Left cardiac atrium (tissue), 4 donors: ENCODE measurements around the gene SRM. TPM values are rescaled to one million over a fixed set of nuclear protein-coding genes. Genes with fewer than 3 reads are reported as not detected.
A peak's percentile ranks its signal among the peaks of the same experiment; 100 is the strongest.
"Not testable (repeated sequence)": the region's sequence is repeated elsewhere in the genome, so short reads cannot be mapped to it uniquely, and the experiment has no call there.

Experiments used
- ATAC-seq, 2 donors: fragments of 200-7000 bp; cut with Tn5 transposase; one replicate each; pipeline ENCODE4 v1.9.1; 2020; ENCODE audit warnings: mild to moderate bottlenecking in 2 of 2, moderate library complexity in 2 of 2
- DNase-seq: peaks from one replicate; pipeline ENCODE4 v3.0.0-alpha.2; 2020
- intact Hi-C, 2 donors: fragments of 100-400 bp; cut with DNase I; formaldehyde crosslinking; loops; one replicate each; pipeline versions ENCODE4 v1.14.1 to v1.15.1; 2022 to 2023
- total RNA-seq, 2 donors: library from RNA; stranded (reverse); fragmentation: NEBNext Ultra II Directional; extraction: Animal tissue kit (Norgen Biotek cat#: 25700); gene quantifications; one replicate each; pipeline ENCODE4 v1.2.1, GENCODE V29; 2021
- donor health status: DM: no; HTN: yes; CAD: no.
- donor health status: DM: no; HTN: yes; CAD: no; lungs with severe emphysema.
- donor health status: DM: yes; HTN: yes; CAD: no.
- donor health status: Dilated cardiomyopathy.

SRM gene
- total RNA-seq, 2 donors from 2014 or later: 56.0 to 82.0 TPM

- ATAC-seq, DNase-seq, intact Hi-C loops: not testable (repeated sequence)
Measured at GRCh38 chr1:11051121-11051520, 8.7 kb downstream of the SRM start.

DNA sequence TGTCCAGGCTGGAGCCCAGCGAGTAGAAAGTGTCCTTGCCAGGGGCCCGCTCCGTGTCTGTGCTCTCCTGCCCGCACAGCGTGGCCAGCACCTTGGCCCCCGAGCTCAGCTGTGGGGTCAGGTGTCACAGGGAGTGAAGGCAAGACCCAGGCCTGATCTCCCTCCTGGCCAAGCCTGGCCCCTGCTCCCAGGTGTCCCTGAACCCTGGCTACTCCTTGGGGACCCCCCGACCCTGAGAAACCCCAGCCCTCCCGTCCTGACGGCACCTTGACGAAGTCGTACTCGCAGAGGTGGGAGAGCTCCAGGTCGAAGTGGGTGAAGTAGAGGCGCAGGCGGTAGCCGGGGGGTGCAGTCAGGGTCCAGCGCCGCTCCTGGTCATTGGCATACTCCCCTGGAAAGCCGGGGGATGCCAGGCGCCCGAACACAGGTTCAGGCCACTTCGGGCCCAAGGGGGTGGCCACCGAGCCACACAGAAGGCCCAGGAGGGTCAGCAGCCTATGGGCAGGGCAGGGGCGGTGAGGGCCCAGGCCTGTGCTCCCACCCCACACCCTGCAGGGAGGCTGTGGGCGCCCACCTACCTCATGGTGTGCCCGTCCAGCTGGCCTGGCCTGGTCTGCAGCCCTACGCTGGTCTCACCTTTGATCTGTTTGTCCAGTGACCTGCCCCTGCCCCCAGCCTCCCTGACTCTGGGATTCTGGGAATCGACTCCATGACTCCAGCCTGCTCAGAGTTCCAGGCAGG, 13.0 kb downstream of the SRM start, which contains the start of gene MASP2:
TSS of gene MASP2 (minus strand) at position 615 of the 741 bp plus-strand sequence. CDS start at position 583, 32 bp downstream.
- DNase-seq (no peak), ATAC-seq (peak; percentile 19 to 25)
- intact Hi-C loops: no loop called here

DNA sequence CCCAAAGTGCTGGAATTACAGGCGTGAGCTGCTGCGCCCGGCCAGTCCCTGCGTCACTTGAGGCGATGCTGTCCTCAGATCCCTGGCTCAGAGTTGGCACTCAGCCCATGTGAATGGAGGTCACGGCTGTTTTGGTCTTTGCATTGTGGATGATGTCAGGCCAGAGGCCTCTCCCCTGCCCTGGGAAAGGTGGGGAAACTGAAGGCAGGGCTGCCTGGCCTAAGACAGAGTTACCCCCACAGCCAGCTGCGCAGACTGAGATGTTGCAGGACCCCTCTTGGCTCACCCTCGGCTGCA, 13.6 kb downstream of the SRM start:
- intact Hi-C loops: no loop called here
- DNase-seq (no peak), ATAC-seq (no peak)

DNA sequence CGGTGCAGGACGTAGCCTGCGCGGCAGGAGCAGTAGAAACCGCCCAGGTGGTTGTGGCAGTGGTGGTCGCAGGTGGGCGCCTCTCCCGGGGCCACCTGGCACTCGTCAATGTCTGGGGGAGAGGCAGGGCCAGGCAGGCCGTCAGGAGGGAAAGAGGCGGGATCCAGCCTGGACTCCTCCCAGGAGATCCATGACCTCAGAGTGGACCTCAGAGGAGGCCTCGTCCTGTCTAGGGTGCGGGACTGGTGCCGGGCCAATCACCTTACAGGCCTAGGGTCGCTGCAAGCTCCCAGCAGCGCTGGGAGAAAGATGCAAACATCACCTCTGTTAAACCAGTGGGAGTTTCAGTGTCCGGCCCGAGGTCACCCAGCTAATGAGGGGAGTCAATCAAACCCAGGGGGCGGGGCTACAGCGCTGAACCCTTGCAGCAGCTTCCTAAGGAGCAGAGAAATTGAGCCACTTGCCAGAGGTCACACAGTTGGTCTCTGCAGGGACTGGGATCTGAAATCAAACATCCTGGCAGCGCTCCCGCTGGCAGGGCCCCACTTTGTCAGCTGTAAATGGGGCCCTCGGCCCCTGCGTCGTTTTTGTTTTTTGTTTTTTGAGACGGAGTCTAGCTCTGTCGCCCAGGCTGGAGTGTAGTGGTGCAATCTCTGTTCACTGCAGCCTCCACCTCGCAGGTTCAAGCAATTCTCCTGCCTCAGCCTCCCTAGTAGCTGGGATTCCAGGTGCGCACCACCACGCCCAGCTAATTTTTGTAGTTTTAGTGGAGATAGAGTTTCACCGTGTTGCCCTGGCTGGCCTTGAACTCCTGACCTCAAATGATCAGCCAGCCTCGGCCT, 14.2 kb downstream of the SRM start:
- intact Hi-C loops: no loop called here
- ATAC-seq (no peak), DNase-seq (no peak)

GRCh38 chr1:11044849-11045427, 14.9 kb downstream of the SRM start:
- ATAC-seq (no peak), DNase-seq (no peak)

DNA sequence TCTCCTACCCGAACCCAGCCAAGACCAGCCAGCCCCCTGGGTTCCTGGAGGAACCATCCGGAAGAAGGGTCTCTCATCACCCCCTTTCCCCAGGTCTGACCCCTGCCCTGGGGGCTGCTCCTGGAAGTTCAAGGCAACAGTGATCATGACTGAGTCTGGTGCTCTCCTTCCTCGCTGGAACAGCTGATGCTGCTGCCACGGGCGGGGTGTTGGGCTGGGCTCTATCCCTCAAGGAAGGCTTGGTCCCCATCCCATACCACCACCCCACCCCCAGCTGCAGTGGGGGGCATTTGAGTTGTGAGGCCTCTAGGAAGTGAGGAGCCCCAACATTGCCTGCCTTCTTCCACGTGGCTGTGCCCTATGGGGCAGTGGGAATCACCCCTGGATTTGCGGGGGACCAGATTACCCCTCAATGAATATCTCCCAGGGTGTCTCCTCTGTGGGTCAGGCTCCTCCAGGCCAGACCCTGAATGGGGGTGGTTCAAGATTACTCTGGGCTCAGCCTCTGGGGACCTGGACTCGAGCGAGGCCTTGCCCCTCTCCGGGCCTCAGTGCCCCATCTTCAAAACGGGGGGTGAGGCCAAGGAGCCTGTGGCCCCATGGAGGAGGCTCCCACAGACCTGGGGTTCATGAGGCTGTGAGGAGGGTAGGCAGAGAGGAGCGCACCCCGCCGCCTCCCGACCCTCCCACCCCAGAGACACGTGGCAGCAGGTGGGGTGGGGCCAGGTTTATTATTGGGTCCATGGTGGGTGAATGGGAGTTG, 15.6 kb downstream of the SRM start:
- intact Hi-C loops: no loop called here
- ATAC-seq: no peak

More at GRCh38 chr1:11044849-11045427, 14.9 kb downstream of the SRM start:
- intact Hi-C loops: no loop called here

DNA sequence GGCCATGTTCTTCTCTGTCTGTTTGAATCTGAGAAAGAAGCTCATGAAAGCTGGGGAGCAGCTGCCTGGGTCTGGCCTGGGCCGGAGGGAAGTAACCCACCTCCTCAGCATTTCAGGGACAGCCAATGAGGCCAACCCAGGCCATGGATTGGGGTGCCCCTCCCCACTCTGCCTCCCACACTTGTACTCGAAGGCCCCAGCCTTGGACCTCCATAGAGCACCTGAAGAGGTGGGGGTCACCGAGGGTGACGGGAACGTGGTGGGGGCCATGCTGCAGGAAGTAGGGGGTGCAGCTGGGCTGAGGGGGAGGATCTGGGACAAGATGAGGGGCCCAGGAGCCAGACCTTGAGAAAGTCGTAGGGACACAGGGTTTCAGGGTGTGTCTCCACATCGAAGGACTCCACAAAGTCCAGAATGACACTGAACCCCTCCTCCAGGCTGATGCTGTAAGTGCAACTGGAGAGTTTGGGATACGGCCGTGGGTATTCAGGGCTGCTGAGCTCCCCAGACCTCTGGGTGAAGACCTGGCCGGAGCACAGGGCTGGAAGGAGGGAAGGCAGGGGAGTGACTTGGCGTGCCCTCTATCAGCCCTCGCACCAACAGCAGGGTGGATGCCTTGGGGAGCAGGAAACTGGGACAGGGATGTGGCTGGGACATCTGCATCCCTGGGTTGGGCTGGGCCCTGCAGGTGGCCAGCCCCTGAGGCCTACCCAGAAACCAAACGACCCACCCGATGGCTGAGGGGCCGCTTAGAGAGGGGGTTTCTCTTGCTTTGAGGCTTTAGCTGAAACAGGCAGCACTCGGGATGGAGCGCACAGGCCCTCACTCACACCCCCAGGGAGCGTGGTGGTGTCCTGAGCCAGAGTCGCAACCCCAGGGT, 16.6 kb downstream of the SRM start:
- intact Hi-C loops: no loop called here
- no peak for DNase-seq
- no peak for ATAC-seq

More for the DNA sequence above, 15.6 kb downstream of the SRM start:
- DNase-seq: no peak

GRCh38 chr1:11042065-11042464, 17.8 kb downstream of the SRM start:
- intact Hi-C loops: no loop called here
- no peak for ATAC-seq
- DNase-seq: no peak

- DNase-seq (no peak), ATAC-seq (no peak)
- intact Hi-C loops: no loop called here
Measured at GRCh38 chr1:11041048-11041447, 18.8 kb downstream of the SRM start.

DNA sequence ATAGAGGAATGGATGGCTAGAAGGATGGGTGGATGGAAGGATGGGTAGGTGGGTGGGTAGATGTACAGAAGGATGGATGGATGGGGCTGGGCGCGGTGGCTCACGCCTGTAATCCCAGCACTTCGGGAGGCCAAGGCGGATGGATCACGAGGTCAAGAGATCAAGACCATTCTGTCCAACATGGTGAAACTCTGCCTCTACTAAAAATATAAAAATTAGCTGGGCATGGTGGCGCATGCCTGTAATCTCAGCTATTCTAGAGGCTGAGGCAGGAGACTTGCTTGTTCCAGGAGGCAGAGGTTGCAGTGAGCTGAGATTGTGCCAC, 19.8 kb downstream of the SRM start:
- intact Hi-C loops, ATAC-seq, DNase-seq: not testable (repeated sequence)

- intact Hi-C loops: loop anchor here (5.0 kb wide), 3 partner anchors 603 to 683 kb away; no protein-coding TSS in a partner anchor
- ATAC-seq (no peak), DNase-seq (no peak)
Measured at GRCh38 chr1:11039351-11040104, 20.3 kb downstream of the SRM start.

DNA sequence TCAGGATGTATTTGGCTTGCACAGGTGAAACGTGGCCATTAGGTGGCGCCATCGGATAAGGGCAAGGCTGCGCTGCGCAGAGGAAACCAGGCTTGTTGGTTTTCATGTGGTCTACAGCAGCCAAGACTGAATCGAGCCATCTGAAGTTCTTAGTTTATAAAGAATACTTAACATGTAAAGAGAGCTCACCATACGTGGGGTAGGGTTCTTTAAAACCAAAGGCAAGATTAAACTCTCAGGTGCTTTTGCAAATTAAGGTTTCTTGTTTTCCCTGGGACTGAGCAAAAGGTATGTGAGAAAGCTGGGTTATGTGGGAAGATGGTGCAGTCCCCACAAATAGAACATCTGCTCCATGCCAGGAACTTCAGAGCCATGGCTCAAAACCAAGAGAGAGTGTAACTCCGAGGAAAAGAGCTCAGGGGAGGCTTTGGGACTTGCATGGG, 22.1 kb downstream of the SRM start:
- ATAC-seq: peak; percentile 92 to 97
- peak; percentile 88 for DNase-seq
- intact Hi-C loops: loop anchor here (5.0 kb wide), 3 partner anchors 605 to 685 kb away; no protein-coding TSS in a partner anchor

DNA sequence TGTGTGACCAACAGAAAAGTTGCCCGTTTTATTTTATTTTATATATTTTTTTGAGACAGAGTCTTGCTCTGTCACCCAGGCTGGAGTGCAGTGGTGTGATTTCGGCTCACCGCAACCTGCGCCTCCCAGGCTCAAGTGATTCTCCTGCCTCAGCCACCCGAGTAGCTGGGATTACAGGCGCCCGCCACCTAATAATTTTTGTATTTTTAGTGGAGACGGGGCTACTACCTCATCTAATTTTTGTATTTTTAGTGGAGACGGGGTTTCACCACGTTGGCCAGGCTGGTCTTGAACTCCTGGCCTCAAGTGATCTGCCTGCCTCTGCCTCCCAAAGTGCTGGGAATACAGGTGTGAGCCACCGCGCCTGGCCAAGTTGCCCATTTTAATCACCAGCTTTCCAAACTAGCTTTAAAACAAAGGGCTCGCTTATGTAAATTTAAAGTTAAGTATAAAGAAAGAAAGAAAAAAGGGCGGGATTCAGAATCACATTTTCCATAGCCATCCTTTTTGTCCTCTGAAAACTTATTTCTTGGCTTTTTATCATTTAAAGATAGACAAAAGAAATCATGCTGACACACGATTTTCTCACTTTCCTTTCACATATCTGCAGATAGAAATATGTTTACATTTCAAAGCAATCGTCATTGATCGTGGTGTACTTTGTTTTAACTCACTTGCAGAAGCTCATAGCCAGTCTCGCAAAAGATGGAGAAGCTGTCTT, 22.6 kb downstream of the SRM start:
- intact Hi-C loops: loop anchor here (5.0 kb wide), 3 partner anchors 605 to 685 kb away; no protein-coding TSS in a partner anchor
- not testable (repeated sequence) for ATAC-seq, DNase-seq

GRCh38 chr1:11031624-11032262, 28.1 kb downstream of the SRM start:
- DNase-seq (no peak), ATAC-seq (peak in 1 of 2 donors; percentile 12)
- intact Hi-C loops: no loop called here

GRCh38 chr1:11030865-11031264, 29.0 kb downstream of the SRM start:
- intact Hi-C loops: no loop called here
- ATAC-seq (no peak), DNase-seq (no peak)

DNA sequence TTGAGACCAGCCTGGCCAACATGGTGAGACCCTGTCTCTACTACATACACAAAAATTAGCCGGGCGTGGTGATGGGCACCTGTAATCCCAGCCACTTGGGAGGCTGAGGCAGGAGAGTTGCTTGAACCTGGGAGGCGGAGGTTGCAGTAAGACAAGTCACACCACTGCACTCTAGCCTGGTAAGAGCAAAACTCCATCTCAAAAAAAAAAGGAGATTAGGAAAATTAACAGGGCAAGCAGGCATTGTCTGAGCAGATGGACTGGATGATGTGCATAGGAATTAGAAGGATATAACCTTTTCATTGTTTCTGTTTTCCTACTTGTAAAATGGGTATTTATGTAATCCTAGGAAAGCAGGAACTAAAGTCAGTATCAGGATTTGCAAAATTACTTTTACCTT, 31.8 kb downstream of the SRM start:
- ATAC-seq (no peak), DNase-seq (no peak)
- intact Hi-C loops: no loop called here
